Activated B cell treated with CpG ODN at 0.5 μM for 24 hours (primary cell): ENCODE results near the gene FAF1. TPM values are rescaled to one million over a fixed set of nuclear protein-coding genes. Genes with fewer than 3 reads are reported as not detected.

ENCODE experiments used
- ATAC-seq: fragments of 200-7000 bp; cut with Tn5 transposase; one replicate; pipeline ENCODE4 v1.10.0; 2021; ENCODE audit warnings: low read depth, mild to moderate bottlenecking, moderate library complexity
- CTCF ChIA-PET: fragments of 350-600 bp; sonication (Branson Sonifier 250); formaldehyde crosslinking; loops from one replicate; lab custom pipeline; 2021; ENCODE audit warnings: antibody characterized with exemption; lab: Charles Lee
- POLR2A ChIA-PET: fragments of 350-600 bp; sonication (Branson Sonifier 250); formaldehyde crosslinking; loops from one replicate; lab custom pipeline; 2021; ENCODE audit warnings: antibody characterized with exemption; lab: Charles Lee
- DNase-seq: peaks from one replicate; pipeline ENCODE4 v3.0.0; 2022
- H3K27ac Mint-ChIP-seq: one replicate; pipeline ENCODE4 v1.8.0; 2020; ENCODE audit warnings: mixed read lengths
- H3K27me3 Mint-ChIP-seq: one replicate; pipeline ENCODE4 v1.8.0; 2021; ENCODE audit warnings: mixed read lengths
- H3K36me3 Mint-ChIP-seq: one replicate; pipeline ENCODE4 v1.8.0; 2021; ENCODE audit warnings: low read depth, mixed read lengths
- H3K4me1 Mint-ChIP-seq: one replicate; pipeline ENCODE4 v1.8.0; 2021; ENCODE audit warnings: mixed read lengths
- H3K4me3 Mint-ChIP-seq: one replicate; pipeline ENCODE4 v1.8.0; 2020; ENCODE audit warnings: mild to moderate bottlenecking, mixed read lengths
- H3K9me3 Mint-ChIP-seq: one replicate; pipeline ENCODE4 v1.8.0; 2020; ENCODE audit warnings: mixed read lengths
- CTCF ChIP-seq: fragments of 200-600 bp; IDR thresholded peaks from one replicate; pipeline ENCODE4 v1.8.0; 2022; ENCODE audit warnings: antibody characterized with exemption, mild to moderate bottlenecking
- intact Hi-C: fragments of 100-400 bp; cut with micrococcal nuclease; formaldehyde crosslinking; loops from one replicate; pipeline ENCODE4 v1.15.1; 2024
- total RNA-seq: library from RNA; stranded (reverse); gene quantifications from 2 replicates; pipeline ENCODE4 v1.2.3, GENCODE V29; 2022

FAF1 gene
- total RNA-seq, 1 donor from 2014 or later = 61.7 TPM

DNA sequence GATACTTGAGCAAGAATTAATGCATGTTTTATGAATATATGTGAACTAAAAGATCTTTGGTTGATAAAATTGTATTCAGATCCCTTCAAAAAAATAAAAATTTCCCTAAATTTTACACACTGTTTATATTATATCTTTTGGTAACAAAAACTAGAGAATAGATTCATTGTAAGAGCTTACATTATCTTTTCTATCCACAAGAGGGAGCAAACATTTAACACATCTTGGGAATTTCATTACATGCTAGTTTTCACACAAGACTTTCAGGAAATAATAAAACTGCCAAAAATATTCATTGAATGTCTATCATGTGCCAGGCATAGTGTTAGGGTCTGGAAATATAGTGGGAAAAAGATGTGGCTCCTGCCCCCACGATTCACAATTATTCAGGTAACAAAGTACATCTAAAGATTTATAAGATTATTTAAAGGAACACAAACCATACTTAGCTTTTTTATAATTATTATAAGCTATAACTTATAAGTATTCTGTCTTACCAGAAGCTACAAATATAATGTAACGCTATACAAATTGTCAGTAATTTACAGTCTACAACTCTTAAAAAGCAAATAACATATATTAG is 30.6 kb downstream of the FAF1 start:
- Mint-ChIP-seq H3K27ac (no peak overlapping the region), H3K4me3 (no peak overlapping the region), H3K4me1 (peaks cover 34% of the 10 kb centered on the region), H3K36me3 (peaks cover 16% of the 10 kb centered on the region), H3K9me3 (peaks cover 4% of the 10 kb centered on the region), H3K27me3 (no peaks in the 10 kb centered on the region)
- ATAC-seq (no peak), DNase-seq (no peak)
- ChIA-PET POLR2A (interaction anchor here (0.5 to 3.1 kb wide), 2 partner anchors 40 to 151 kb away, joined by 5 to 10 read pairs; no protein-coding TSS in a partner anchor), CTCF (interaction anchor here (0.7 to 2.9 kb wide), 21 partner anchors 8 to 367 kb away, joined by 3 to 42 read pairs (median 6); partner anchors contain the start of genes CDKN2C and FAF1)
- TF ChIP-seq CTCF = no peak
- intact Hi-C loops = loop anchor here (1.0 to 10.0 kb wide), 5 partner anchors 39 to 260 kb away; no protein-coding TSS in a partner anchor

DNA sequence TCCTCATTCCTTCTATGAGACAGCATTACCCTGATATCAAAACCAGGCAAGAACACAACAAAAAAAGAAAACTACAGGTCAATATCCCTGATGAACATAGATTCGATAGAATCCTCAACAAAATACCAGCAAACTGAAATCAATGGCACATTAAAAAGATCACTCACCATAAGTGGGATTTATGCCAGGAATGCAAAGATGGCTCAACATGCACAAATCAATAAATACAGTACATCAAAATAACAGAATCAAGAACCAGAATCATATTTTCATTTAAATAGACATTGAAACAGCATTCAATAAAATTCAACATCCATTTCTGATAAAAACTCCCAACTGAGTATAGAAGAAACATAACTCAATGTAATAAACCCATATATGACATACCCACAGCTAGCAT is 36.5 kb downstream of the FAF1 start:
- Mint-ChIP-seq H3K4me3 (no peak overlapping the region), H3K27me3 (no peaks in the 10 kb centered on the region), H3K9me3 (peaks cover 14% of the 10 kb centered on the region), H3K36me3 (peaks cover 16% of the 10 kb centered on the region), H3K4me1 (peaks cover 7% of the 10 kb centered on the region), H3K27ac (no peak overlapping the region)
- DNase-seq = no peak
- intact Hi-C loops = loop anchor here (10.0 kb wide), 1 partner anchor 149 kb away; no protein-coding TSS in a partner anchor
- no peak for ATAC-seq
- TF ChIP-seq CTCF = no peak
- ChIA-PET CTCF (no interaction called here), POLR2A (no interaction called here)

DNA sequence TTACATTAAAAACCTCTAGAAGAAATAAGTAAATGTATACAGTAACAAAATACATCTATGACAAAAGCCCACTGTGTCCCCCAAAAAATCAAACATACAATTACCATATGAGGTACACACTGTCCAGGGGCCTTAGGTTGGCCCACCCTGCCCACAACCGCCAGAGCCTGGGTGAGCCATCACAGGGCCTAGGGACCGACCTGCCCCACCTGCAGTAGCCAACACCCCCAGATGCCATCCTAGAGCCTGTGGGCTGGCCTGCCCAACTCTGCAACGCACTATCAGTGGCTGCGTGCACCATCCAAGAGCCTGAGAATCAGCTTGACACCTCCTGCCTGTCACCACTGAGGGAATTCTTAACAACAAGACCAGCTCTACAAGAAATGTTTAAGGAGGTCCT is 39.0 kb downstream of the FAF1 start:
- Mint-ChIP-seq H3K27me3 (no peaks in the 10 kb centered on the region), H3K27ac (no peak overlapping the region), H3K4me3 (no peak overlapping the region), H3K4me1 (peaks cover 24% of the 10 kb centered on the region), H3K9me3 (peaks cover 14% of the 10 kb centered on the region), H3K36me3 (peaks cover 11% of the 10 kb centered on the region)
- DNase-seq (no peak), ATAC-seq (no peak)
- no peak for TF ChIP-seq CTCF
- CTCF ChIA-PET = no interaction called here
- POLR2A ChIA-PET = no interaction called here
- intact Hi-C loops = loop anchor here (10.0 kb wide), 1 partner anchor 146 kb away; no protein-coding TSS in a partner anchor

GRCh38 chr1:50920409-50920808 is 39.7 kb downstream of the FAF1 start:
- ATAC-seq (no peak), DNase-seq (no peak)
- Mint-ChIP-seq H3K36me3 (peaks cover 11% of the 10 kb centered on the region), H3K27ac (no peak overlapping the region), H3K4me3 (no peak overlapping the region), H3K9me3 (peaks cover 14% of the 10 kb centered on the region), H3K27me3 (no peaks in the 10 kb centered on the region), H3K4me1 (peaks cover 28% of the 10 kb centered on the region)
- no peak for TF ChIP-seq CTCF
- CTCF ChIA-PET = no interaction called here
- intact Hi-C loops = loop anchor here (10.0 kb wide), 1 partner anchor 146 kb away; no protein-coding TSS in a partner anchor
- POLR2A ChIA-PET = no interaction called here
